ENCODE results near the gene IGDCC3.

Gene IGDCC3

DNA sequence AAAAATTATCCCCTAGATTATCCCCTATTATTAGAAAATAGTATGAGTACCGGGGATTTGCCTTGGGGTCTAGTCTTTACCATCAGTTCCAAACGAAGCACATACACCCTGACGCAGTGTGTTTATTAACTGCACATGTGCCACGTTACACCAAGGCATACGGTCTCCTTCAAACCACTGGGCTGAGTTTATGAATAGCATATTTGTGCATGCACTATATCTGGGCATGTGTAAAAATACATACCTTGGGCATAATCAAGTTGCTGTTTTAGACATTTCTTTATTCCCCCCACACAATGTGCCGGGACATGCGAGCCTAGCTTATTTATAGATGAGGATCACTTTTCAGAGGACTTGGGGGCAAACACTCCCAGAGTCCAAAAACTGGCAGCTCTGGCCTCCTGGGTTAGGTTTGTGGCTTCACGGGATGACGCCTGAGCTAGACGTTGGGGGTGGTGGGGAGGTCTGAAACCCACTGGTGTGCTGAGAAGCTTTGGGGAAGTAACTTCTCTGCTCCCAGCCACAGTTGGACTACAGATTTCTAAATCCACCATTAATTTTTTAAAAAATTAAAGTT, 28.7 kb upstream of the IGDCC3 start:
- H3K27ac ChIP-seq (ENCODE audit: low read depth, low read length): no peak overlapping the region
- no peaks in the 10 kb centered on the region for H3K9me3 ChIP-seq (ENCODE audit: insufficient read depth, low read length)
- H3K9me2 ChIP-seq (replicated peaks; ENCODE audit: insufficient read depth, low read length): no peaks in the 10 kb centered on the region
- TF ChIP-seq, protein P1, sequence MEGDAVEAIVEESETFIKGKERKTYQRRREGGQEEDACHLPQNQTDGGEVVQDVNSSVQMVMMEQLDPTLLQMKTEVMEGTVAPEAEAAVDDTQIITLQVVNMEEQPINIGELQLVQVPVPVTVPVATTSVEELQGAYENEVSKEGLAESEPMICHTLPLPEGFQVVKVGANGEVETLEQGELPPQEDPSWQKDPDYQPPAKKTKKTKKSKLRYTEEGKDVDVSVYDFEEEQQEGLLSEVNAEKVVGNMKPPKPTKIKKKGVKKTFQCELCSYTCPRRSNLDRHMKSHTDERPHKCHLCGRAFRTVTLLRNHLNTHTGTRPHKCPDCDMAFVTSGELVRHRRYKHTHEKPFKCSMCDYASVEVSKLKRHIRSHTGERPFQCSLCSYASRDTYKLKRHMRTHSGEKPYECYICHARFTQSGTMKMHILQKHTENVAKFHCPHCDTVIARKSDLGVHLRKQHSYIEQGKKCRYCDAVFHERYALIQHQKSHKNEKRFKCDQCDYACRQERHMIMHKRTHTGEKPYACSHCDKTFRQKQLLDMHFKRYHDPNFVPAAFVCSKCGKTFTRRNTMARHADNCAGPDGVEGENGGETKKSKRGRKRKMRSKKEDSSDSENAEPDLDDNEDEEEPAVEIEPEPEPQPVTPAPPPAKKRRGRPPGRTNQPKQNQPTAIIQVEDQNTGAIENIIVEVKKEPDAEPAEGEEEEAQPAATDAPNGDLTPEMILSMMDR (IDR thresholded peaks at IDR 0.05; ENCODE audit: insufficient read depth, low read length, poor library complexity, severe bottlenecking): no peak
- no peak for TF ChIP-seq EZH2phosphoT487 (conservative IDR thresholded peaks at IDR 0.05; ENCODE audit: low read length)
- no peak overlapping the region for H3K9ac ChIP-seq (ENCODE audit: low read length)
- H3K36me3 ChIP-seq (ENCODE audit: low read length): no peaks in the 10 kb centered on the region
- H3F3A ChIP-seq (ENCODE audit: insufficient read depth): no peaks in the 10 kb centered on the region
- no peak overlapping the region for H3K4me3 ChIP-seq (ENCODE audit: insufficient read depth, low read length, poor library complexity, severe bottlenecking)
- H2AFZ ChIP-seq (ENCODE audit: low read depth, low read length, severe bottlenecking): no peak overlapping the region
- H3K79me2 ChIP-seq (ENCODE audit: insufficient read depth, low read length): no peaks in the 10 kb centered on the region
- H4K20me1 ChIP-seq (ENCODE audit: low read depth, low read length): no peaks in the 10 kb centered on the region
- no peak overlapping the region for H3K4me2 ChIP-seq (ENCODE audit: low read depth, low read length, poor library complexity, severe bottlenecking)
- H3K27me3 ChIP-seq (ENCODE audit: low read length): no peaks in the 10 kb centered on the region

DNA sequence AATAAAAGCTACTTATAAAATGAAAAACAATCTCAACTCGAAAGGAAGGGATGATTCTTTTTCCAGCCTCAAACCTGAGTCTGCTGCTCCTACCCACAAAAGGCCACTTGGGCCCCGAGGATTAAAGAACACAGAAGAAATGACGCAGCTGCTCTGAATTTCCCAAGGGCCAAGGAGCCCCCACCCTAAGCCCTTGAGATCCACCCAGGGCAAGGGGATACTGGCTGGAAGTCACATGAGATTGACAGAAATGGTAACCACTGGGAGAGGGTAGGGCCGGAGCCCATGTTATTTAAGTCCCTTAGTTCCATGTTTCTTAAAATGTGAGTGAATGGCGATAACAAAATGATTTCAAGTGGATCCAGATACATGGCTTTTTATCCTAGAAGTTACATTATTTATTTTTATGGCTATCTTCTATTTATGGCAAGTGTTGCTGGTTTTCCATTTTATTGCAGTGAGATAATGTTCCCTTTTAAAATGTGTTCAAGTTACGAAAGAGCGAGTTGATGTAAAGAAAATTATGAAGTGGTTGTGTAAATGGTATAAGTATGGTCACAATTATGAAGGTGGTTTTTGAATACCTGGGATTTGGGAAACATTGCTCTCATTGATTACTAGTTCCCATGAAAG, 28.1 kb upstream of the IGDCC3 start:
- Histone ChIP-seq H3K9me3 (ENCODE audit: insufficient read depth, low read length) (no peaks in the 10 kb centered on the region), H4K20me1 (ENCODE audit: low read depth, low read length) (no peaks in the 10 kb centered on the region), H3K9me2 (replicated peaks; ENCODE audit: insufficient read depth, low read length) (no peaks in the 10 kb centered on the region), H3K27ac (ENCODE audit: low read depth, low read length) (no peak overlapping the region), H3K36me3 (ENCODE audit: low read length) (no peaks in the 10 kb centered on the region), H2AFZ (ENCODE audit: low read depth, low read length, severe bottlenecking) (no peak overlapping the region), H3K9ac (ENCODE audit: low read length) (no peak overlapping the region), H3K4me3 (ENCODE audit: insufficient read depth, low read length, poor library complexity, severe bottlenecking) (no peak overlapping the region), H3K27me3 (ENCODE audit: low read length) (no peaks in the 10 kb centered on the region), H3K79me2 (ENCODE audit: insufficient read depth, low read length) (no peaks in the 10 kb centered on the region), H3F3A (ENCODE audit: insufficient read depth) (no peaks in the 10 kb centered on the region), H3K4me2 (ENCODE audit: low read depth, low read length, poor library complexity, severe bottlenecking) (no peak overlapping the region)
- TF ChIP-seq, protein P1 (IDR thresholded peaks at IDR 0.05; ENCODE audit: insufficient read depth, low read length, poor library complexity, severe bottlenecking): no peak
- no peak for TF ChIP-seq EZH2phosphoT487 (conservative IDR thresholded peaks at IDR 0.05; ENCODE audit: low read length)

DNA sequence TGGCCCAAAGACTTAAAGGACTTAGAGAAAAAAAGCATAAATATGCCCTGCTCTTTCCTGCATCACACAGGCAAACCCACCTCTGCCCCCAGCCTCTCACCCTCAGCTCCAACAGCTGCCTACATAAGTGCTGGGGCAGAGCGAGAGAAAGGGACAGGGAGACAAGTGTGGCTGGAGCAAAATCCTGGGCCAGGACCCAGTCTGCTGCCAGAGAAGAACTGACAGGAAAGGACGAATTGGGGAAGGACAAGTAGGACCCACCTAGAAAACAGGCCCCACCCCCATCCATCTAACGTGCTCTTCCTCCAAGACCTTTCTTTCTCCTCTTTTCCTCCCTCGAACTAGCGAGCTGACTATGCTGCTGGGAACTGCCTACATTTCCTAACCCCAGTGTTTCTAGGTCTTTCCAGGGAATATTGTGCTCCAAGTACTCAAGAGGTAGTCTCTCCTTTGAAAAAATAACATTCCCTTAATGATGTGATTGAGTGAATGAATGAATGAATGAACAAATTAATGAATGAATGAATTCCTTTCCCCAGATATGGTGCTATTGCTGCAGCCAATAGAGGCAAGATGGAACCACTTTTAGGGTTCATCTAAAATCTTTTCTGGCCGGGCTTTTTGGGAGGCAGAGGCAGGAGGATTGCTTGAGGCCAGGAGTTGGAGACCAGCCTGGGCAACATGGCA, 26.5 kb upstream of the IGDCC3 start:
- no peak for TF ChIP-seq EZH2phosphoT487 (conservative IDR thresholded peaks at IDR 0.05; ENCODE audit: low read length)
- TF ChIP-seq, protein P1 (IDR thresholded peaks at IDR 0.05; ENCODE audit: insufficient read depth, low read length, poor library complexity, severe bottlenecking): no peak
- Histone ChIP-seq H3K27ac (ENCODE audit: low read depth, low read length) (no peak overlapping the region), H3K36me3 (ENCODE audit: low read length) (no peaks in the 10 kb centered on the region), H3K9me2 (replicated peaks; ENCODE audit: insufficient read depth, low read length) (no peaks in the 10 kb centered on the region), H3K9ac (ENCODE audit: low read length) (no peak overlapping the region), H2AFZ (ENCODE audit: low read depth, low read length, severe bottlenecking) (no peak overlapping the region), H3K4me3 (ENCODE audit: insufficient read depth, low read length, poor library complexity, severe bottlenecking) (no peak overlapping the region), H4K20me1 (ENCODE audit: low read depth, low read length) (no peaks in the 10 kb centered on the region), H3K9me3 (ENCODE audit: insufficient read depth, low read length) (no peaks in the 10 kb centered on the region), H3K79me2 (ENCODE audit: insufficient read depth, low read length) (no peaks in the 10 kb centered on the region), H3K4me2 (ENCODE audit: low read depth, low read length, poor library complexity, severe bottlenecking) (no peak overlapping the region), H3K27me3 (ENCODE audit: low read length) (no peaks in the 10 kb centered on the region), H3F3A (ENCODE audit: insufficient read depth) (no peaks in the 10 kb centered on the region)
